Neural progenitor cell (in vitro differentiated cells): ENCODE results near the gene SUN1.

Experiments used
- CTCF ChIP-seq: fragments of 200-600 bp; sonication (generic); IDR thresholded peaks from 2 replicates; pipeline ENCODE4 v1.5.1; 2017; ENCODE audit warnings: antibody characterized with exemption, mild to moderate bottlenecking
- EZH2 ChIP-seq: fragments of 200-600 bp; sonication (generic); IDR thresholded peaks from 2 replicates; pipeline ENCODE4 v1.6.1; 2017; ENCODE audit warnings: antibody characterized with exemption, mild to moderate bottlenecking, moderate library complexity
- EZH2phosphoT487 ChIP-seq: fragments of 200-600 bp; sonication (generic); IDR thresholded peaks from 2 replicates; pipeline ENCODE4 v1.6.1; 2017; ENCODE audit warnings: antibody characterized with exemption

GRCh38 chr7:885261-885892, 53.1 kb downstream of the SUN1 start:
- no peak for TF ChIP-seq CTCF
- TF ChIP-seq EZH2: no peak
- no peak for TF ChIP-seq EZH2phosphoT487
